ENCODE measurements around the gene ME3.

DNA sequence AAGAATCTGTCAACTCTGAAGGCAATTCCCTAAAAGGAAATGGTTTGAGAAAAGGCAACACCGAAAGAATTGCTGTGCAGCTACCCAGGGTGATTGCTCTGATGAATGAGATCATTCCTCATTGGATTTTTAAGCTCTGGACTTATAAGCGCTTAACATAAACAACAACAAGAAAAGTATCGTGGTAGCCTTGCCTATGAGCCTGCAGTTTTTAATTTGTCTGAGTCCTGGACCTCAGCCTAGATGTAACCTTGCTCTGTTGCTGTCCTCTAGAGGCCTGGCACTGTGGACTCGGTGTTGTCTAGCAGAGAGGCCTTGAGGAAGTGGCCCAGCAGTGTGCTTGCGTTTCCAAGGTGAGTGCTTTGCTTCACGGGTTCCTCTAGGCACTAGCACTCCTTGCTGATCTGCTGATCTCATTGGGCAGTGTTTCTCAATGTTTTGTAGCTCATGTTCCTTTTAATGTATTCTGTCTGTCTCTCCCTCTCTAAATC, 277.3 kb downstream of the ME3 start:
- TF ChIP-seq GATA2 (IDR thresholded peaks at IDR 0.05; ENCODE audit: low read depth, low read length) (no peak), GATA3 (IDR thresholded peaks at IDR 0.05; ENCODE audit: low read depth, low read length) (no peak)

All from SH-SY5Y (cell line).